Hepatocyte (in vitro differentiated cells): ENCODE measurements around the gene JAKMIP1. TPM values are rescaled to one million over a fixed set of nuclear protein-coding genes. Genes with fewer than 3 reads are reported as not detected.

Source experiments
- DNase-seq: peaks from one replicate; pipeline ENCODE4 v3.0.0-alpha.2; 2016; ENCODE audit warnings: low spot score
- H2AFZ ChIP-seq: fragments of 200-600 bp; sonication (generic); 2 replicates; pipeline ENCODE4 v1.6.0; 2016; ENCODE audit warnings: antibody characterized with exemption, mild to moderate bottlenecking
- H3K27ac ChIP-seq: fragments of 200-600 bp; sonication (generic); 2 replicates; pipeline ENCODE4 v1.5.1; 2016; ENCODE audit warnings: mild to moderate bottlenecking
- H3K27me3 ChIP-seq: fragments of 200-600 bp; sonication (generic); 2 replicates; pipeline ENCODE4 v1.6.1; 2016
- H3K36me3 ChIP-seq: fragments of 200-600 bp; sonication (generic); replicated peaks from 2 replicates; pipeline ENCODE4 v1.5.1; 2016; ENCODE audit warnings: low read depth; ENCODE audit not compliant: insufficient read depth
- H3K4me1 ChIP-seq: fragments of 200-600 bp; sonication (generic); 2 replicates; pipeline ENCODE4 v1.5.1; 2016; ENCODE audit warnings: mild to moderate bottlenecking, moderate library complexity; ENCODE audit not compliant: insufficient read depth
- H3K4me2 ChIP-seq: fragments of 200-600 bp; sonication (generic); 2 replicates; pipeline ENCODE4 v1.6.0; 2016
- H3K4me3 ChIP-seq: fragments of 200-600 bp; sonication (generic); 2 replicates; pipeline ENCODE4 v1.5.1; 2016; ENCODE audit warnings: mild to moderate bottlenecking
- H3K79me2 ChIP-seq: fragments of 200-600 bp; sonication (generic); 2 replicates; pipeline ENCODE4 v1.6.0; 2017; ENCODE audit warnings: mild to moderate bottlenecking
- H3K9me2 ChIP-seq: fragments of 200-600 bp; sonication (generic); replicated peaks from 2 replicates; pipeline ENCODE4 v1.6.0; 2017; ENCODE audit warnings: mild to moderate bottlenecking; ENCODE audit not compliant: insufficient read depth
- H3K9me3 ChIP-seq: fragments of 200-600 bp; sonication (generic); 2 replicates; pipeline ENCODE4 v1.5.1; 2016; ENCODE audit warnings: low read depth, mild to moderate bottlenecking
- H4K20me1 ChIP-seq: fragments of 200-600 bp; sonication (generic); 2 replicates; pipeline ENCODE4 v1.6.0; 2016; ENCODE audit warnings: mild to moderate bottlenecking; ENCODE audit not compliant: insufficient read depth, poor library complexity, severe bottlenecking
- EZH2 ChIP-seq: fragments of 200-600 bp; sonication (generic); IDR thresholded peaks from 2 replicates; pipeline ENCODE4 v1.6.1; 2016; ENCODE audit warnings: antibody characterized with exemption, mild to moderate bottlenecking, borderline replicate concordance
- EZH2phosphoT487 ChIP-seq: fragments of 200-600 bp; sonication (generic); IDR thresholded peaks from one replicate; pipeline ENCODE4 v1.6.1; 2018; ENCODE audit warnings: antibody characterized with exemption, mild to moderate bottlenecking, low read depth, moderate library complexity; ENCODE audit not compliant: unreplicated experiment, severe bottlenecking
- whole genome bisulfite sequencing: methylation state at CpG from one replicate; pipeline ENCODE4 v1.1.6; 2016; ENCODE audit warnings: low lambda C conversion rate; ENCODE audit errors: missing lambda C conversion rate; 5-methylcytosine and 5-hydroxymethylcytosine counted together
- polyA plus RNA-seq: library from polyadenylated mRNA; unstranded; fragments of >200 nt; fragmentation: Nextera tagmentation; extraction: Ambion mirVana; gene quantifications from 2 replicates; pipeline ENCODE4 v1.2.1, GENCODE V29; 2016
- total RNA-seq: library from RNA; depleted of rRNA; stranded (reverse); fragments of >200 nt; gene quantifications from 2 replicates; pipeline ENCODE4 v1.2.3, GENCODE V29; 2014
- TF ChIP-seq, protein P1 (sequence below): fragments of 200-600 bp; sonication (generic); IDR thresholded peaks from 2 replicates; pipeline ENCODE4 v1.5.1; 2016; ENCODE audit warnings: antibody characterized with exemption, mild to moderate bottlenecking; ENCODE audit not compliant: poor library complexity

The JAKMIP1 gene
- total and polyA plus RNA-seq, 2 experiments from 2014 or later: not detected

DNA sequence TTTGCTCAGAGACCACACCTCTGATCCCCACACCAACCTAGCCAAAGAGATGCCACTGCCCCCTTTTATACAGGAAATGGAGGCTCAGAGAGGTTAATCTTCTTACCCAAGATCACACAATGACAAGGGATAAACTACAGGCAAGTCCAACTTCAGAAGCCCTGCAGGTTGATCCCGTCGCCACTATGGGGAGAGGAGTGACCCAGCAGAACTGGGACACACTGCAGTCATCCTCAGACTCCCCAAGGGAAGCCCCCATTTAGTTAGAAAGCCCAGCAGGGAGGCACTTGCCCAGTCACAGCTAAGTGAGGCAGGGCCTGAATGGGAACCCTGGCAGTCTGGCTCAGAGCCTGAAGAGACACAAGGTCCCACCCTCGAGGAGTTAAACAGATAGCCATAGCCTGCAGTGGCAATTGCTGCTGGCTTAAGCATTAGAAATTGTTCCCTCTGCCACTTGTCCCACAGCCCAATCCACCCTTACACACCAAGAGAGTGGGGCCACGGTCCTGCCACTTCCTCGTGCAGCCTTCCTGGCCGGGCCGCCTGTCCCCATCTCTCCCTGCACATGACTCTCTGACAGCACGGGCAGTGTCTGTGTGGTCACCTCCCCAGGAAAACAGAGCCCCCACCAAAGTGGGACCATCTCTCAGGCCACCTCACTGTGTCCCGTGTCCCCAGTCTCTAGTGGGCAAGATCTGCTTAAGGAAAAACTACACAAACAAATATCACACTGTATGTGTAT is 2.7 kb downstream of the JAKMIP1 start:
- Histone ChIP-seq H3K79me2 (no peaks in the 10 kb centered on the region), H3K27me3 (peaks cover 69% of the 10 kb centered on the region)
- DNase-seq: no peak

DNA sequence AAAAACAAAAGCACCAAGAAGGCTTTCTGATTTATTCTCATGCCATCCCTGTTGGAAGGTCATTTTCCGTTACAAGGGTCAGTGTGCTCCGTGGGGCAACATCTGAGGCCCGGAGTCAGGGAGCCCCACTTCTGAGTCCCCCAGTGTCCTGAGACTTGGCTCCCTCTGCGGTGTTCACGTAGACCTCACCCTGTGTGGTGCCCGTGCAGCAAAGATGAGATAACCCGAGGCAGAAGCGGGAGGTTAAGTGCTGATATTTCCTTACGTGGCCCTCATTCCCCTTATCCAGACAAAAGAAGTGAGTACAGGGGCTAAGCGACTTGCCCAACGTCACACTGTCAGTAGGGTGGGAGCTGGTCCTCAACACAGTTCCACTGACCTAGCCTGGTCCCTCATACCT is 3.5 kb downstream of the JAKMIP1 start:
- no peak for DNase-seq
- Histone ChIP-seq H3K27me3 (peaks cover 66% of the 10 kb centered on the region), H3K9me2 (no peaks in the 10 kb centered on the region), H4K20me1 (no peaks in the 10 kb centered on the region), H3K4me1 (peaks cover 2% of the 10 kb centered on the region), H2AFZ (no peak overlapping the region), H3K4me3 (no peak overlapping the region), H3K27ac (no peak overlapping the region), H3K4me2 (no peak overlapping the region), H3K79me2 (no peaks in the 10 kb centered on the region), H3K36me3 (no peaks in the 10 kb centered on the region), H3K9me3 (no peaks in the 10 kb centered on the region)
- TF ChIP-seq EZH2phosphoT487 (no peak), EZH2 (no peak)
- TF ChIP-seq, protein P1, sequence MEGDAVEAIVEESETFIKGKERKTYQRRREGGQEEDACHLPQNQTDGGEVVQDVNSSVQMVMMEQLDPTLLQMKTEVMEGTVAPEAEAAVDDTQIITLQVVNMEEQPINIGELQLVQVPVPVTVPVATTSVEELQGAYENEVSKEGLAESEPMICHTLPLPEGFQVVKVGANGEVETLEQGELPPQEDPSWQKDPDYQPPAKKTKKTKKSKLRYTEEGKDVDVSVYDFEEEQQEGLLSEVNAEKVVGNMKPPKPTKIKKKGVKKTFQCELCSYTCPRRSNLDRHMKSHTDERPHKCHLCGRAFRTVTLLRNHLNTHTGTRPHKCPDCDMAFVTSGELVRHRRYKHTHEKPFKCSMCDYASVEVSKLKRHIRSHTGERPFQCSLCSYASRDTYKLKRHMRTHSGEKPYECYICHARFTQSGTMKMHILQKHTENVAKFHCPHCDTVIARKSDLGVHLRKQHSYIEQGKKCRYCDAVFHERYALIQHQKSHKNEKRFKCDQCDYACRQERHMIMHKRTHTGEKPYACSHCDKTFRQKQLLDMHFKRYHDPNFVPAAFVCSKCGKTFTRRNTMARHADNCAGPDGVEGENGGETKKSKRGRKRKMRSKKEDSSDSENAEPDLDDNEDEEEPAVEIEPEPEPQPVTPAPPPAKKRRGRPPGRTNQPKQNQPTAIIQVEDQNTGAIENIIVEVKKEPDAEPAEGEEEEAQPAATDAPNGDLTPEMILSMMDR: no peak
- 90% methylated on average over 11 of the region's 11 CpGs for WGBS

More for the DNA sequence above, 2.7 kb downstream of the JAKMIP1 start:
- Histone ChIP-seq H3K9me3 (no peaks in the 10 kb centered on the region), H3K4me1 (peaks cover 2% of the 10 kb centered on the region), H2AFZ (no peak overlapping the region), H3K27ac (no peak overlapping the region), H3K36me3 (no peaks in the 10 kb centered on the region), H3K9me2 (no peaks in the 10 kb centered on the region), H3K4me2 (no peak overlapping the region), H4K20me1 (no peaks in the 10 kb centered on the region), H3K4me3 (no peak overlapping the region)
- WGBS: 74% methylated on average over 9 of the region's 9 CpGs
- TF ChIP-seq, protein P1: no peak
- TF ChIP-seq EZH2phosphoT487 (no peak), EZH2 (no peak)

DNA sequence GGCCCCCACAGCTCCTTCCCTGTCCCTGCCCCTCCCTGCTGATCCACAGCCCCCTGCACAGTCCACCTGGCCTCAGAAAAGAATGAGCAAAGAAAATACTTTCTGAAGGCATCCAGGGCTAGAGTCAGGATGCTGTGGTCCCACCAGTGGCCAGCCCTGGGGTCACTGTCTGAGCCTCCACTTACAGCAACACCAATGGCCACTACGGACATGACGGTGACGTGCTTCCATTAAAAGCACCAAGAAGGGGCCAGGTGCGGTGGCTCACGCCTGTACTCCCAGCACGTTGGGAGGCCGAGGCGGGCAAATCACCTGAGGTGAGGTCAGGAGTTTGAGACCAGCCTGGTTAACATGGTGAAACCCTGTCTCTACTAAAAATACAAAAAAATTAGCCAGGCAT is 4.0 kb downstream of the JAKMIP1 start:
- no peak overlapping the region for H3K27ac ChIP-seq
- no peaks in the 10 kb centered on the region for H3K36me3 ChIP-seq
- H3K4me3 ChIP-seq: no peak overlapping the region
- TF ChIP-seq, protein P1: no peak
- no peak for TF ChIP-seq EZH2
- TF ChIP-seq EZH2phosphoT487: no peak
- no peaks in the 10 kb centered on the region for H3K9me3 ChIP-seq
- H3K9me2 ChIP-seq: no peaks in the 10 kb centered on the region
- H3K4me2 ChIP-seq: no peak overlapping the region
- peaks cover 2% of the 10 kb centered on the region for H3K4me1 ChIP-seq
- DNase-seq: no peak
- peaks cover 60% of the 10 kb centered on the region for H3K27me3 ChIP-seq
- 90% methylated on average over 8 of the region's 8 CpGs for WGBS
- H4K20me1 ChIP-seq: no peaks in the 10 kb centered on the region
- H2AFZ ChIP-seq: no peak overlapping the region
- no peaks in the 10 kb centered on the region for H3K79me2 ChIP-seq
